ENCODE measurements around the gene ADAM8.

GRCh38 chr10:133313192-133313591, 36.5 kb upstream of the ADAM8 start:
- TF ChIP-seq POLR2A (IDR thresholded peaks at IDR 0.05) = no peak
- TF ChIP-seq CTCF (IDR thresholded peaks at IDR 0.05) = no peak

All from tibial nerve (tissue), 3 donors.